Naive thymus-derived CD4-positive, alpha-beta T cell (primary cell): ENCODE measurements around the gene MADD. TPM values are rescaled to one million over a fixed set of nuclear protein-coding genes. Genes with fewer than 3 reads are reported as not detected.

Experiments used
- ATAC-seq: fragments of 150-1000 bp; cut with Tn5 transposase; 2 replicates; pipeline ENCODE4 v1.10.0; 2021; ENCODE audit warnings: mild to moderate bottlenecking, moderate library complexity
- CTCF ChIA-PET: fragments of 350-600 bp; sonication (Branson Sonifier 250); formaldehyde crosslinking; loops from one replicate; lab custom pipeline; 2021; ENCODE audit warnings: antibody characterized with exemption; lab: Charles Lee
- POLR2A ChIA-PET: fragments of 350-600 bp; sonication (Branson Sonifier 250); formaldehyde crosslinking; loops from one replicate; lab custom pipeline; 2021; ENCODE audit warnings: antibody characterized with exemption, inconsistent platforms; lab: Charles Lee
- DNase-seq, 9 donors: peaks; one replicate each; pipeline versions ENCODE4 v3.0.0 to v3.0.0-alpha.2; 2020 to 2022; ENCODE audit warnings: mixed read lengths in 1 of 9
- H3K27ac ChIP-seq: one replicate; pipeline ENCODE4 v1.7.0; 2013; ENCODE audit warnings: mild to moderate bottlenecking, low read depth, low read length, moderate library complexity
- H3K27me3 ChIP-seq, 2 donors: one replicate each; pipeline ENCODE4 v1.7.0; 2013; ENCODE audit warnings: low read length in 2 of 2, mild to moderate bottlenecking in 2 of 2, moderate library complexity in 2 of 2; ENCODE audit not compliant: control insufficient read depth in 2 of 2, insufficient read depth in 2 of 2
- H3K36me3 ChIP-seq, 3 experiments: 1 replicate in 2 of 3; 2 replicates in 1 of 3; pipeline ENCODE4 v1.7.0; 2013; ENCODE audit warnings: low read length in 3 of 3, mild to moderate bottlenecking in 3 of 3, moderate library complexity in 1 of 3; ENCODE audit not compliant: insufficient read depth in 3 of 3, control insufficient read depth in 2 of 3
- H3K4me1 ChIP-seq, 2 donors: one replicate each; pipeline ENCODE4 v1.7.0; 2013; ENCODE audit warnings: low read length in 2 of 2, mild to moderate bottlenecking in 2 of 2, moderate library complexity in 1 of 2; ENCODE audit not compliant: control insufficient read depth in 2 of 2, insufficient read depth in 2 of 2
- H3K4me3 ChIP-seq: 2 replicates; pipeline ENCODE4 v1.7.0; 2013; ENCODE audit warnings: mild to moderate bottlenecking, low read length
- H3K9me3 ChIP-seq, 3 experiments: 1 replicate in 2 of 3; 2 replicates in 1 of 3; pipeline ENCODE4 v1.7.0; 2013; ENCODE audit warnings: low read length in 3 of 3; ENCODE audit not compliant: control insufficient read depth in 2 of 3
- H3K27ac Mint-ChIP-seq, 9 donors: one replicate each; pipeline ENCODE4 v1.8.0; 2020 to 2022; ENCODE audit warnings: mixed read lengths in 9 of 9, mild to moderate bottlenecking in 8 of 9, moderate library complexity in 5 of 9, inconsistent platforms in 2 of 9
- H3K27me3 Mint-ChIP-seq, 5 donors: one replicate each; pipeline ENCODE4 v1.8.0; 2021 to 2022; ENCODE audit warnings: mixed read lengths in 5 of 5, mild to moderate bottlenecking in 1 of 5
- H3K36me3 Mint-ChIP-seq, 5 donors: one replicate each; pipeline ENCODE4 v1.8.0; 2020 to 2022; ENCODE audit warnings: mixed read lengths in 5 of 5, mild to moderate bottlenecking in 3 of 5, inconsistent platforms in 1 of 5
- H3K4me1 Mint-ChIP-seq, 7 donors: one replicate each; pipeline ENCODE4 v1.8.0; 2020 to 2022; ENCODE audit warnings: mixed read lengths in 7 of 7, mild to moderate bottlenecking in 3 of 7, inconsistent platforms in 1 of 7
- H3K4me3 Mint-ChIP-seq, 10 donors: one replicate each; pipeline ENCODE4 v1.8.0; 2020 to 2022; ENCODE audit warnings: mild to moderate bottlenecking in 10 of 10, mixed read lengths in 10 of 10, moderate library complexity in 6 of 10, inconsistent platforms in 2 of 10
- H3K9me3 Mint-ChIP-seq, 11 donors: one replicate each; pipeline ENCODE4 v1.8.0; 2020 to 2022; ENCODE audit warnings: mixed read lengths in 11 of 11, mild to moderate bottlenecking in 4 of 11, inconsistent platforms in 1 of 11, moderate library complexity in 1 of 11
- intact Hi-C, 2 donors: fragments of 100-400 bp; cut with micrococcal nuclease; formaldehyde crosslinking; loops; one replicate each; pipeline ENCODE4 v1.15.1; 2023
- polyA plus RNA-seq, 2 donors: library from polyadenylated mRNA; unstranded; fragments of 300-500 nt; fragmentation: Illumina TruSeq; gene quantifications; one replicate each; pipeline ENCODE4 v1.2.3, GENCODE V29; 2021
- total RNA-seq, 6 experiments: library from RNA in 5 of 6; stranded (reverse) in 5 of 6; gene quantifications; 1 replicate in 5 of 6; 2 replicates in 1 of 6; pipeline ENCODE4 v1.2.3 and lab custom pipeline; 2021 to 2026

MADD gene
- total and polyA plus RNA-seq, 7 experiments from 2014 or later = 18.7 to 150 (median 117) TPM

DNA sequence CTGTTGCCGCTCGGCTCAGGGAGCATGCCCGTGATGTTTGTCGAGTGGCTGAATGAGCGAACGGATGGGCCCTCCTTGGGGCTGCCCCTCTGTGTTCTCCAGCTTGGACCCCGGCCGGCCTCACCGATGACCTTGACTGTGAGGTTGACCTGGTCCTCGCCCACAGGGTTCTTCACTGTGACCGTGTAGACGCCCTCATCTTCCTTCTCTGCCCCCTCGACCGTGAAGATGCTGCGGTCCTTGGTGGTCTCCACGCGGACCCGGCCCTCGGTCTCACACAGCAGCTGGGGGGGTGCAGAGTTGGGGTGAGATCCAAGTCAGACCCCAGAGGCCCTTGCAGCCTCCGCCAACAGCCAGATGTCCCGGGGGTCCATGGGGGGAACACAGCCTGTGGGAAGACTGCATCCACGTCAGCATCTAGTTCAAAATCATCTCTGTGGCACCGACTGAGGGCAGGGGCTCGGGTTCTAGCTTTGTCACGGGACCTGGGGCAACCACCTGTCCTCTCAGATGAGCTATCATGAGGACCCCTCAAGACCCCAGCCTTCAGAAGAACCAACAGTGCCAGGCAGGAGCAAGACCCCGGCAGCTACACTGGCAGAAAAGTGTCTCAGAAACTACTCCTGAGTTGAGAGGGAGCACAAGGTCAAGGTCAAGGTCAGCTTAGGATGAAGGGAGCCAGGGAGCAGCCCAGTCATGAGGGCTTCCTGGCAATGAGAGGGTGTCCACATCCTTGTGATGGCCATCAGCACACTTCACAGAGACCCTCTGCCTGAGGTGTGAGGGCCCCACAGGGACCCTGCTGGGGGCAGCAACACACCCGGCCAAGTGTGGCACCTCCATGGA, 68.7 kb downstream of the MADD start:
- H3K4me1 ChIP-seq = no peaks in the 10 kb centered on the region
- ATAC-seq (no peak), DNase-seq (no peak)
- intact Hi-C loops = no loop called here
- H3K4me1 Mint-ChIP-seq = no peaks in the 10 kb centered on the region
- H3K27ac ChIP-seq = no peak overlapping the region
- peak overlapping the region in 1 of 9 donors; percentile 59 for H3K27ac Mint-ChIP-seq
- H3K9me3 ChIP-seq = no peaks in the 10 kb centered on the region
- H3K27me3 ChIP-seq = no peaks in the 10 kb centered on the region
- H3K36me3 Mint-ChIP-seq = no peaks in the 10 kb centered on the region
- ChIA-PET POLR2A (no interaction called here), CTCF (interaction anchor here (1.1 kb wide), 1 partner anchor 36 kb away, joined by 4 read pairs; no protein-coding TSS in a partner anchor)
- H3K4me3 Mint-ChIP-seq = no peak overlapping the region
- H3K36me3 ChIP-seq = no peaks in the 10 kb centered on the region
- H3K27me3 Mint-ChIP-seq = no peaks in the 10 kb centered on the region
- H3K4me3 ChIP-seq = no peak overlapping the region
- H3K9me3 Mint-ChIP-seq = peaks cover 0 to 4% (median 0%) of the 10 kb centered on the region in 11 donors

DNA sequence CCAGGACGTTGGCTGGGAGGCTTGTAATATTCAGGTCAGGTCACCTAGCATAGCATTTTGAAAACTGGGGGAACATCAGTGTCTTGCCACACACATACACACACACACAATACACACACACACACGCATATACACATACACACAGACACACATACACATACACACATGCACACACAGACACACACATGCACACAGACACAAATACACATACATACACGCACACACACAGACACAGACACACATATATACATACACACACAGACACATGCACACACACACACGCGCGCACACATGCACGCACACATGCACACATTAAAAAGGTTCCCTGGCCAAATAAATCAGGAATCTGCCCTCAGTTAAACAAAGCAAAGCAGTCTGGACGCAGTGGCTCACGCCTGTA, 70.1 kb downstream of the MADD start:
- CTCF ChIA-PET = no interaction called here
- Mint-ChIP-seq H3K36me3 (no peaks in the 10 kb centered on the region), H3K27me3 (no peaks in the 10 kb centered on the region), H3K4me1 (no peaks in the 10 kb centered on the region), H3K4me3 (no peak overlapping the region), H3K27ac (peak overlapping the region in 1 of 9 donors; percentile 47), H3K9me3 (peaks cover 0 to 4% (median 0%) of the 10 kb centered on the region in 11 donors)
- H3K9me3 ChIP-seq = no peaks in the 10 kb centered on the region
- no peak overlapping the region for H3K4me3 ChIP-seq
- no peaks in the 10 kb centered on the region for H3K4me1 ChIP-seq
- DNase-seq (no peak), ATAC-seq (no peak)
- no peaks in the 10 kb centered on the region for H3K27me3 ChIP-seq
- POLR2A ChIA-PET = no interaction called here
- no peaks in the 10 kb centered on the region for H3K36me3 ChIP-seq
- intact Hi-C loops = no loop called here
- no peak overlapping the region for H3K27ac ChIP-seq

DNA sequence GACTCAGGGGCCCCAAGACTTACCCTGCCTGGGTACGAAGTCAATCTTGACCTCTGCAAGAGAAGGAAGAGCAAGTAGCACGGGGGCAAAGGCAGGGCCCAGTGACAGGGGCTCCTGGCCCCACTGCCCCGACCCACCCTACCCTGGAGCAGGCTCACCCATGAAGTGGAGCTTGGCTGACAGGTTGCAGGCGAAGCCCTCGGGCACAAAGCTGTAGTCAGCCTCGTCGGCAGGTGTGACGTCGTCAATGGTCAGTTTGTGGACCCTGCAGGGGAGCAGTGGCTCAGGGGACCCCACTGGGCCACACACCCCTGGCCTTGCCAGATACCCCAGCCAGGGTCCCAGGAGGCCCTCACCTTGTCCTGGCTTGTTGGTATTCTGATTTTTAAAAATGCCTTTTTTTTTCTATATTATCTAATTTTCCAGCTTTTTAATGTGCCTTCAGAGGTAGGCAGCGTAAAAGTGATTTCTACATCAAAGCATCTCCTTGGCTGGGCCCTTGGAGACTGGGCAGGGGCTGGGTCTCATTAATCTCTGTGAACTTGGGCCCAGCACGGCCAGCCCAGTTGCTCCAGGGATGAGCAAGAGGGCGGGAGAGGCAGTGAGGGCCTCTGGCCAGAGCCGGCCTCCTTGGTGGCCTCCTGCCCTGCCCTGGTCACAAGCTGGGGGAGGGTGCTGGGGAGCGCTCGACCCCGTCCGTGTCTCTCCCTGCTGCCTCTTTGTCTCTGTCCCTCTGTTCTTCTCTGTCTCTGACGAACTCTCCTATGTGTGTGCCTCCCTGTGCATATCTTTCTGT, 71.2 kb downstream of the MADD start:
- ChIA-PET POLR2A (no interaction called here), CTCF (interaction anchor here (0.6 kb wide), 1 partner anchor 1522 kb away, joined by 3 read pairs; no protein-coding TSS in a partner anchor)
- no peak for ATAC-seq
- Histone ChIP-seq H3K27me3 (no peaks in the 10 kb centered on the region), H3K36me3 (no peaks in the 10 kb centered on the region), H3K9me3 (no peaks in the 10 kb centered on the region), H3K4me3 (no peak overlapping the region), H3K4me1 (no peaks in the 10 kb centered on the region), H3K27ac (no peak overlapping the region)
- intact Hi-C loops = no loop called here
- Mint-ChIP-seq H3K9me3 (peaks cover 0 to 4% (median 0%) of the 10 kb centered on the region in 11 donors), H3K27ac (no peak overlapping the region), H3K4me3 (no peak overlapping the region), H3K27me3 (no peaks in the 10 kb centered on the region), H3K4me1 (no peaks in the 10 kb centered on the region), H3K36me3 (no peaks in the 10 kb centered on the region)
- DNase-seq = no peak

DNA sequence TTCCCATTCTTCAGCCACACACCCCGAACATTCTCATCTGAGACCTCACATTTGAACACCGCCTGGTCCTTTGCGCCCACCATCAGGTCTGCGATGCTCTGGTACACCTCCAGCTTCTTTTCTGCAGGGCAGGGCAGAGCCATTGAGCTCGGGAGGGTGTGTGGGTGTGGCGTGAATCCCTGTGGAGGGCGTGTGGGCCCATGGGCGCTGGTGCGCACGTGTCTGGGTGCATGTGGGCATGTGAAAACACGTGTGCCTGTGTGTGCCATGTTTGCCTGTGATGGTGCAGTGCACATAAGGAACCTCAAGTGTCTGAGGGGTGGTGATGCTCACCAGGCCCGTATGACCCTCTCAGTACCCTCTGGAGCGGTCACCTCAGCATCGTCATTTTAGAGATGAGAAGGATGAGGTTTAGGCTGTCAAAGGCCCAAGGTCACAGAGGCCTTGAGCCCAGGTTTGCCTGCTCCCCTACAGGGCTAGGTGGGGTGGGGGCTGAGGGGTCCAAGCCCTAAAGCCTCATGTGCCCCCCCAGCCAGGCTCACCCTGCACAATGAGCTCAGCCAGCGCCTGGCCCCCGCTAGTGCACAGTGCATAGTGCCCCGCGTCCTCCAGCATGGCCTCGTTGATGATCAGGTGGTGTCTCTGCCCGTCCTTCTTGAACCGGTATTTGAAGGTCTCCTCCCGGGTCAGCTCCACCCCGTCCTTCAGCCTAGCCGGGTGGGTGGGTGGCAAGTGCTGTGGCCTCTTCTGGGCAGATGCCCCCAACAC, 72.3 kb downstream of the MADD start:
- ATAC-seq (peak; percentile 22), DNase-seq (no peak)
- no peak overlapping the region for H3K27ac ChIP-seq
- H3K4me3 ChIP-seq = no peak overlapping the region
- H3K4me1 ChIP-seq = no peaks in the 10 kb centered on the region
- Mint-ChIP-seq H3K4me3 (no peak overlapping the region), H3K9me3 (peaks cover 0 to 4% (median 0%) of the 10 kb centered on the region in 11 donors), H3K4me1 (no peaks in the 10 kb centered on the region), H3K36me3 (no peaks in the 10 kb centered on the region), H3K27me3 (no peaks in the 10 kb centered on the region), H3K27ac (peak overlapping the region in 1 of 9 donors; percentile 14)
- intact Hi-C loops = no loop called here
- no peaks in the 10 kb centered on the region for H3K9me3 ChIP-seq
- H3K36me3 ChIP-seq = no peaks in the 10 kb centered on the region
- CTCF ChIA-PET = no interaction called here
- POLR2A ChIA-PET = no interaction called here
- H3K27me3 ChIP-seq = no peaks in the 10 kb centered on the region

DNA sequence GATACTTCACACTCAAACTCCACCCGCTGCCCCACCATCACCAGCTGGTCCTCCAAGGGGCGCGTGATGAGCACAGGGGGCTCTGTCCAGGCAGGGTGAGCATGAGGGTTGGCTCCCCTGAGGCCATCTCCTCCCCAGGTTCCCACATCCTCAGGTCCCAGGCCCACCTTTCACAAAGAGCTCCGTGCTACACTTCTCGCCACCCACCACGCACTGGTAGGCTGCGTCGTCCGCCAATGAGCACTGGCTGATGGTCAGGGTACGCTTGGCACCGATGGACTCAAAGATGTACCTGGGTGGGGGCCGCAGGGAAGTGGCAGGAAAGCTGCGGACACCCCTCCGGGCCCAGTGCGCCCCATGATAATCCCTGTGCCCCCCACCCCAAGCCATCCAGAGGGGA, 72.9 kb downstream of the MADD start:
- H3K27me3 Mint-ChIP-seq = no peaks in the 10 kb centered on the region
- no peaks in the 10 kb centered on the region for H3K36me3 Mint-ChIP-seq
- peaks cover 0 to 4% (median 0%) of the 10 kb centered on the region in 11 donors for H3K9me3 Mint-ChIP-seq
- no peaks in the 10 kb centered on the region for H3K4me1 ChIP-seq
- CTCF ChIA-PET = no interaction called here
- intact Hi-C loops = no loop called here
- H3K4me3 ChIP-seq = no peak overlapping the region
- H3K4me1 Mint-ChIP-seq = no peaks in the 10 kb centered on the region
- no peak for DNase-seq
- H3K27ac Mint-ChIP-seq = peak overlapping the region in 1 of 9 donors; percentile 14
- H3K27me3 ChIP-seq = no peaks in the 10 kb centered on the region
- POLR2A ChIA-PET = interaction anchor here (0.6 kb wide), 1 partner anchor 138 kb away, joined by 3 read pairs; no protein-coding TSS in a partner anchor
- no peak overlapping the region for H3K27ac ChIP-seq
- H3K4me3 Mint-ChIP-seq = no peak overlapping the region
- ATAC-seq = no peak
- H3K36me3 ChIP-seq = no peaks in the 10 kb centered on the region
- H3K9me3 ChIP-seq = no peaks in the 10 kb centered on the region

DNA sequence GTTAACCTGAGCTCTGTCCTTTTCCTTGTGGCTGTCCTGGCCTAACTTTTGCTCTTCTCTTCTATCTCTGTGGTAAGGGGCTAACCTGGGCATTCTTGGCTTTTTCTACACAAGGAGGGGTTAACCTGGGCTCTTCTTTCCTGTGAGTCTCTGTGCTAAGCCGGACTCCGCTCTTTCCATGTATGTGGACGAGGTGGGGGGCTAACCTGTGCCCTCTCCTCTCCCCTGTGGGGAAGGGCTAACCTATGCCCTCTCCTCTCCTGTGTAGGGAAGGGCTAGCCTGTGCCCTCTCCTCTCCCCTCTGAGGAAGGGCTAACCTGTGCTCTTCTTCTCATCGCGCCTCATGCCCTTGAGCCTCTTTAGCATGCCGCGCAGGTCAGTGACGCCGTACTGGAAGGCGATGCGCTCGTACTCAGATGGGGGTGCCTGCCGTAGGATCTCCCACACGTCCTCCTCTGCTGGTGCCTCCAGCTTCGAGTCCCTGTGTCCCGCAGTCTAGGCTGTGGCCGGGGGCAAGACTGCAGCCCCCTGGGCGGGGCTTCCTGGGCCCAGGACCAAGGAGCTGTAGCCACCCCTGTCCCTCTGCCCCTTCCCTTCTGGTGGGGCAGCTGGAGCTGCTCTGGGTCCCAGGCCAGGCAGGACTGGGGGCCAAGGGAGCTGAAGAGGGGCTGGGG, 76.1 kb downstream of the MADD start:
- ATAC-seq (no peak), DNase-seq (no peak)
- H3K9me3 ChIP-seq = no peaks in the 10 kb centered on the region
- no peaks in the 10 kb centered on the region for H3K36me3 ChIP-seq
- H3K4me1 Mint-ChIP-seq = peaks cover 0 to 3% (median 0%) of the 10 kb centered on the region in 7 donors
- peaks cover 0 to 4% (median 0%) of the 10 kb centered on the region in 11 donors for H3K9me3 Mint-ChIP-seq
- no peaks in the 10 kb centered on the region for H3K36me3 Mint-ChIP-seq
- H3K27ac Mint-ChIP-seq = no peak overlapping the region
- H3K27me3 ChIP-seq = no peaks in the 10 kb centered on the region
- CTCF ChIA-PET = no interaction called here
- no peak overlapping the region for H3K4me3 ChIP-seq
- POLR2A ChIA-PET = no interaction called here
- H3K27ac ChIP-seq = no peak overlapping the region
- H3K27me3 Mint-ChIP-seq = no peaks in the 10 kb centered on the region
- H3K4me3 Mint-ChIP-seq = no peak overlapping the region
- H3K4me1 ChIP-seq = no peaks in the 10 kb centered on the region
- intact Hi-C loops = no loop called here
